BJ (cell line): Measurements from ENCODE around the gene CEP162. TPM values are rescaled to one million over a fixed set of nuclear protein-coding genes. Genes with fewer than 3 reads are reported as not detected.
"Not testable (repeated sequence)": the region's sequence is repeated elsewhere in the genome, so short reads cannot be mapped to it uniquely, and the experiment has no call there.

Experiments used
- CTCF ChIA-PET: fragments of 350-600 bp; formaldehyde crosslinking; extraction: SDS; loops from one replicate; lab custom pipeline; 2021; ENCODE audit warnings: antibody characterized with exemption, inconsistent platforms; lab: Yijun Ruan, JAX
- POLR2A ChIA-PET: fragments of 300-600 bp; sonication (Branson Sonifier 250); formaldehyde crosslinking; extraction: SDS; loops from one replicate; lab custom pipeline; 2021; ENCODE audit warnings: antibody characterized with exemption; lab: Charles Lee
- DNase-seq: peaks from one replicate; pipeline ENCODE4 v3.0.0-alpha.2; 2011; ENCODE audit warnings: low read depth
- H3K27me3 ChIP-seq: 2 replicates; pipeline ENCODE4 v1.6.0; 2011; ENCODE audit warnings: low read length; ENCODE audit not compliant: control insufficient read depth, insufficient read depth
- H3K36me3 ChIP-seq: 2 replicates; pipeline ENCODE4 v1.5.1; 2011; ENCODE audit warnings: low read length; ENCODE audit not compliant: control insufficient read depth, insufficient read depth
- H3K4me3 ChIP-seq: 2 replicates; pipeline ENCODE4 v1.5.1; 2011; ENCODE audit warnings: low read depth, mild to moderate bottlenecking, control low read depth, low read length
- polyA plus RNA-seq: library from polyadenylated mRNA; depleted of rRNA; stranded (reverse); fragments of >200 nt; gene quantifications from 2 replicates; pipeline ENCODE4 v1.2.3, GENCODE V29; 2011
- TF ChIP-seq, protein P1 (sequence below): IDR thresholded peaks from 2 replicates; pipeline ENCODE4 v1.5.1; 2011; ENCODE audit warnings: low read depth, mild to moderate bottlenecking, control low read depth, inconsistent platforms, low read length, moderate library complexity; ENCODE audit not compliant: insufficient read depth

The CEP162 gene
- polyA plus RNA-seq, 1 experiment: 0.75 TPM

- H3K27me3 ChIP-seq: no peaks in the 10 kb centered on the region
- TF ChIP-seq, protein P1, sequence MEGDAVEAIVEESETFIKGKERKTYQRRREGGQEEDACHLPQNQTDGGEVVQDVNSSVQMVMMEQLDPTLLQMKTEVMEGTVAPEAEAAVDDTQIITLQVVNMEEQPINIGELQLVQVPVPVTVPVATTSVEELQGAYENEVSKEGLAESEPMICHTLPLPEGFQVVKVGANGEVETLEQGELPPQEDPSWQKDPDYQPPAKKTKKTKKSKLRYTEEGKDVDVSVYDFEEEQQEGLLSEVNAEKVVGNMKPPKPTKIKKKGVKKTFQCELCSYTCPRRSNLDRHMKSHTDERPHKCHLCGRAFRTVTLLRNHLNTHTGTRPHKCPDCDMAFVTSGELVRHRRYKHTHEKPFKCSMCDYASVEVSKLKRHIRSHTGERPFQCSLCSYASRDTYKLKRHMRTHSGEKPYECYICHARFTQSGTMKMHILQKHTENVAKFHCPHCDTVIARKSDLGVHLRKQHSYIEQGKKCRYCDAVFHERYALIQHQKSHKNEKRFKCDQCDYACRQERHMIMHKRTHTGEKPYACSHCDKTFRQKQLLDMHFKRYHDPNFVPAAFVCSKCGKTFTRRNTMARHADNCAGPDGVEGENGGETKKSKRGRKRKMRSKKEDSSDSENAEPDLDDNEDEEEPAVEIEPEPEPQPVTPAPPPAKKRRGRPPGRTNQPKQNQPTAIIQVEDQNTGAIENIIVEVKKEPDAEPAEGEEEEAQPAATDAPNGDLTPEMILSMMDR: no peak
- CTCF ChIA-PET: no interaction called here
- no peak for DNase-seq
- H3K4me3 ChIP-seq: no peak overlapping the region
- no peaks in the 10 kb centered on the region for H3K36me3 ChIP-seq
- POLR2A ChIA-PET: no interaction called here
Measured at GRCh38 chr6:84136364-84137050, 90.9 kb downstream of the CEP162 start.

GRCh38 chr6:84135291-84135690 is 92.2 kb downstream of the CEP162 start:
- H3K4me3 ChIP-seq: no peak overlapping the region
- POLR2A ChIA-PET: no interaction called here

DNA sequence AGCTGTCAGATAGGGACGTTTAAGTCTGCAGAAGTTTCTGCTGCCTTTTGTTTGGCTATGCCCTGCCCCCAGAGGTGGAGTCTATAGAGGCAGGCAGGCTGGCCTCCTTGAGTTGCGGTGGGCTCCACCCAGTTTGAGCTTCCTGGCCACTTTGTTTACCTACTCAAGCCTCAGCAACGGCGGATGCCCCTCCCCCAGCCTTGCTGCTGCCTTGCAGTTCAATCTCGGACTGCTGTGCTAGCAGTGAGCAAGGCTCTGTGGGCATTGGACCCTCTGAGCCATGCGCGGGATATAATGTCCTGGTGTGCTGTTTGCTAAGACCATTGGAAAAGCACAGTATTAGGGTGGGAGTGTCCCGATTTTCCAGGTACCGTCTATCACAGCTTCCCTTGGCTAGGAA is 94.1 kb downstream of the CEP162 start:
- DNase-seq, H3K27me3 ChIP-seq, POLR2A ChIA-PET, H3K36me3 ChIP-seq, H3K4me3 ChIP-seq: not testable (repeated sequence)
- CTCF ChIA-PET: interaction anchor here (0.6 kb wide), 1 partner anchor 87 kb away, joined by 3 read pairs; no protein-coding TSS in a partner anchor

More at GRCh38 chr6:84135291-84135690, 92.2 kb downstream of the CEP162 start:
- TF ChIP-seq, protein P1: no peak
- DNase-seq: no peak
- CTCF ChIA-PET: no interaction called here
- Histone ChIP-seq H3K36me3 (no peaks in the 10 kb centered on the region), H3K27me3 (no peaks in the 10 kb centered on the region)

DNA sequence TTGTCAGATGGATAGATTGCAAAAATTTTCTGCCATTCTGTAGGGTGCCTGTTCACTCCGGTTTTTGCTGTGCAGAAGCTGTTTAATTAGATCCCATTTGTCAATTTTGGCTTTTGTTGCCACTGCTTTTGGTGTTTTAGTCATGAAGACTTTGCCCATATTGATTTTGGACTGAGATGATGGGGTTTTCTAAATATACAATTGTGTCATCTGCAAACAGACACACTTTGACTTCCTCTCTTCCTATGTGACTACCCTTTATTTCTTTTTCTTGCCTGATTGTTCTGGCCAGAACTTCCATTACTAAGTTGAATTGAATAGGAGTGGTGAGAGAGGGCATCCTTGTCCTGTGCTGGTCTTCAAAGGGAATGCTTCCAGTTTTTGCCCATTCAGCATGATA is 97.9 kb downstream of the CEP162 start:
- DNase-seq, CTCF ChIA-PET, H3K27me3 ChIP-seq, H3K36me3 ChIP-seq, H3K4me3 ChIP-seq, POLR2A ChIA-PET: not testable (repeated sequence)

DNA sequence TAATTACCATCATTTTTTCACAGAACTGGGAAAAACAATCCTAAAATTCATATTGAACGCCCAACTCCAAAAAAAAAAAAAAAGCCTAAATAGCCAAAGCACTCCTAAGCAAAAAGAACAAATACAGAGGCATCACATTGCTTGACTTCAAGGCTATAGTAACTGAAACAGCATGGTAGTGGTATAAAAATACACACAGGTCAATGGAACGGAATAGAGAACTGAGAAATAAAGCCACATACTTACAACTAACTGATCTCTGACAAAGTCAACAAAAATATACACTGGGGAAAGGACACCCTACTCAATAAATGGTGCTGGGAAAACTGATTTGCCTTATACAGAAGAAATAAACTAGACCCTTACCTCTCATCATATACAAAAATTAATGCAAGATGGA is 104.3 kb downstream of the CEP162 start:
- CTCF ChIA-PET: no interaction called here
- POLR2A ChIA-PET: no interaction called here
- no peak for DNase-seq
- Histone ChIP-seq H3K4me3 (no peak overlapping the region), H3K36me3 (no peaks in the 10 kb centered on the region), H3K27me3 (no peaks in the 10 kb centered on the region)
- TF ChIP-seq, protein P1: no peak

DNA sequence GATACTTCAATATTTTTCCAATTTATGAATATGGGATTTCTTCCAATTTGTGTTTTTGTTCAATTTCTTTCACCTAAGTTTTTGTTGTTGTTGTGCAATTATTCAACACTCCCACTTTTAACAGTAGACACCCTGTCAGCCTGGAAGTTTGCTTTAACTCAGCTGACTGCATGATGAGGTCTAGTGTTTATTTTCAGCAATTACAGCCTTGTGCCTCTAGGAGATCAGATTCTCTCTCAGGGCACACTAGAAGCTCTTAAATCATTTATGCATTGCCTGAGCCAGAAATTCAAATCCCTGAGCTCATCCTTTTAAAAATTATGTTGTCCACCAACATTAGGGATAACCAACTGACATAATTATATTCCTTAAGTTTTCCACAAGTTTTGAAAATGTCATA is 108.2 kb downstream of the CEP162 start:
- CTCF ChIA-PET: no interaction called here
- H3K27me3 ChIP-seq: no peaks in the 10 kb centered on the region
- H3K36me3 ChIP-seq: no peaks in the 10 kb centered on the region
- TF ChIP-seq, protein P1: no peak
- no peak for DNase-seq
- POLR2A ChIA-PET: no interaction called here
- no peak overlapping the region for H3K4me3 ChIP-seq
